Measurements from ENCODE around the gene EYA2. TPM values are rescaled to one million over a fixed set of nuclear protein-coding genes. Genes with fewer than 3 reads are reported as not detected.

Gene EYA2
- total and polyA plus RNA-seq, 2 donors (not counting 3 experiments of a cell fraction or from before 2014, with no cell fraction given): not detected

DNA sequence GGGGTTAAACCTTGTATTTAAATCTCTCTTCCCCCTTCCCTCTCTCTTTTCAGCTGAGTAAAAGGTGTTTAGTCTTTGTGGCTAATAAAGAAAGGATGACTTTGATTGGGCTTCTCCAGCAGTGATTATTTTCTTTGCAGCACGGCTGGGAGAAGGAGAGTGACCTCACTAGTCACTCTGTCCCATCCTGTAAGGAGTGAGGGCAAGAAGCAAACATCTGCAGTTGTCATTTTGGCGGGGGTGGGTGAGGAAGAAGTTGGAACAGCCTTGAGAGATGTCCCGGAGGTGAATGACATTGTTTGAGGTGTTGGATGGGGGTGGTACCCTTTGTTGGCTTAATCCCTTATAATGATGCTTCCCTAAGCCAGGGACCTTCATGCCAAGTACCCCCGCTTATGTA is 223.6 kb downstream of the EYA2 start:
- Histone ChIP-seq H2AFZ (ENCODE audit: low read depth, low read length) (no peak overlapping the region), H3K27me3 (ENCODE audit: control insufficient read depth in 2 of 2, insufficient read depth in 2 of 2, low read length in 2 of 2) (no peaks in the 10 kb centered on the region), H3K9ac (replicated peaks; ENCODE audit: extremely low read depth, insufficient read depth, low read length) (no peak overlapping the region), H3K4me3 (replicated peaks in 1 of 3; ENCODE audit: insufficient read depth in 1 of 3, low read depth in 1 of 3, low read length in 3 of 3) (no peak overlapping the region), H3K4me1 (ENCODE audit: control insufficient read depth, extremely low read depth, insufficient read depth, low read length) (no peaks in the 10 kb centered on the region), H3K27ac (ENCODE audit: insufficient read depth, low read depth, low read length) (no peak overlapping the region), H3K4me2 (ENCODE audit: insufficient read depth, low read length) (no peak overlapping the region), H3K79me2 (ENCODE audit: control insufficient read depth, insufficient read depth, low read length) (no peaks in the 10 kb centered on the region), H3K36me3 (ENCODE audit: control insufficient read depth in 2 of 2, extremely low read depth in 1 of 2, insufficient read depth in 2 of 2, low read length in 2 of 2) (no peaks in the 10 kb centered on the region), H3K9me3 (replicated peaks; ENCODE audit: control insufficient read depth, insufficient read depth, low read length) (no peaks in the 10 kb centered on the region), H3K9me1 (replicated peaks; ENCODE audit: control insufficient read depth, extremely low read depth, insufficient read depth, low read length) (no peaks in the 10 kb centered on the region), H4K20me1 (replicated peaks; ENCODE audit: control insufficient read depth, extremely low read depth, insufficient read depth, low read length) (no peaks in the 10 kb centered on the region)
- dilution Hi-C loops (cut with MboI; ENCODE audit: extremely low pct_ligation_motif_present, low sequenced_read_pairs): no loop called here
- CTCF ChIA-PET: no interaction called here
- POLR2A ChIA-PET: no interaction called here
- TF ChIP-seq FOS (IDR thresholded peaks at IDR 0.05; ENCODE audit: borderline replicate concordance, insufficient read depth, low read length) (no peak), JUN (IDR thresholded peaks at IDR 0.05; ENCODE audit: borderline replicate concordance, insufficient read depth, insufficient read length, low read depth) (no peak), EZH2 (IDR thresholded peaks at IDR 0.05; ENCODE audit: borderline replicate concordance, low read depth, low read length, severe bottlenecking) (no peak), POLR2A (IDR thresholded peaks at IDR 0.05; ENCODE audit: low read depth, low read length) (no peak), MYC (IDR thresholded peaks at IDR 0.05; ENCODE audit: low read depth, low read length) (no peak), GATA2 (IDR thresholded peaks at IDR 0.05; ENCODE audit: insufficient read depth, insufficient read length, low read depth, low read length) (no peak), POLR2AphosphoS5 (IDR thresholded peaks at IDR 0.05; ENCODE audit: insufficient read depth, low read depth, low read length) (no peak)
- TF ChIP-seq, protein P1, sequence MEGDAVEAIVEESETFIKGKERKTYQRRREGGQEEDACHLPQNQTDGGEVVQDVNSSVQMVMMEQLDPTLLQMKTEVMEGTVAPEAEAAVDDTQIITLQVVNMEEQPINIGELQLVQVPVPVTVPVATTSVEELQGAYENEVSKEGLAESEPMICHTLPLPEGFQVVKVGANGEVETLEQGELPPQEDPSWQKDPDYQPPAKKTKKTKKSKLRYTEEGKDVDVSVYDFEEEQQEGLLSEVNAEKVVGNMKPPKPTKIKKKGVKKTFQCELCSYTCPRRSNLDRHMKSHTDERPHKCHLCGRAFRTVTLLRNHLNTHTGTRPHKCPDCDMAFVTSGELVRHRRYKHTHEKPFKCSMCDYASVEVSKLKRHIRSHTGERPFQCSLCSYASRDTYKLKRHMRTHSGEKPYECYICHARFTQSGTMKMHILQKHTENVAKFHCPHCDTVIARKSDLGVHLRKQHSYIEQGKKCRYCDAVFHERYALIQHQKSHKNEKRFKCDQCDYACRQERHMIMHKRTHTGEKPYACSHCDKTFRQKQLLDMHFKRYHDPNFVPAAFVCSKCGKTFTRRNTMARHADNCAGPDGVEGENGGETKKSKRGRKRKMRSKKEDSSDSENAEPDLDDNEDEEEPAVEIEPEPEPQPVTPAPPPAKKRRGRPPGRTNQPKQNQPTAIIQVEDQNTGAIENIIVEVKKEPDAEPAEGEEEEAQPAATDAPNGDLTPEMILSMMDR (IDR thresholded peaks at IDR 0.05; ENCODE audit: extremely low read depth in 1 of 2, insufficient read depth in 1 of 2, low read depth in 1 of 2, low read length in 2 of 2): no peak
- TF ChIP-seq, protein P2, sequence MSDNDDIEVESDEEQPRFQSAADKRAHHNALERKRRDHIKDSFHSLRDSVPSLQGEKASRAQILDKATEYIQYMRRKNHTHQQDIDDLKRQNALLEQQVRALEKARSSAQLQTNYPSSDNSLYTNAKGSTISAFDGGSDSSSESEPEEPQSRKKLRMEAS (IDR thresholded peaks at IDR 0.05; ENCODE audit: insufficient read depth, insufficient read length): no peak
- DNase-seq (ENCODE audit: low read depth, low spot score) (no peak), FAIRE-seq (no peak)
- intact Hi-C loops (cut with micrococcal nuclease): no loop called here
- BruUV-seq (replicated peaks): no TSS peak

All from endothelial cell of umbilical vein (primary cell).